Astrocyte (in vitro differentiated cells and primary cell): Measurements from ENCODE around the gene TRIP10. TPM values are rescaled to one million over a fixed set of nuclear protein-coding genes. Genes with fewer than 3 reads are reported as not detected.

ENCODE experiments used
- DNase-seq: peaks from one replicate; pipeline ENCODE4 v3.0.0-alpha.2; 2010; ENCODE audit warnings: low read depth
- FAIRE-seq: peaks from 2 replicates; lab custom pipeline; 2011; peaks lifted over from hg19 to GRCh38; lab: Jason Lieb, UNC
- H2AFZ ChIP-seq: 2 replicates; pipeline ENCODE4 v1.6.0; 2012; ENCODE audit warnings: low read depth, low read length, inconsistent platforms
- H3K27ac ChIP-seq: 2 replicates; pipeline ENCODE4 v1.5.1; 2011; ENCODE audit warnings: low read depth, low read length, inconsistent platforms
- H3K27me3 ChIP-seq: 2 replicates; pipeline ENCODE4 v1.6.0; 2011; ENCODE audit warnings: low read length, inconsistent platforms; ENCODE audit not compliant: insufficient read depth
- H3K36me3 ChIP-seq: 2 replicates; pipeline ENCODE4 v1.5.1; 2011; ENCODE audit warnings: low read length, inconsistent platforms; ENCODE audit not compliant: insufficient read depth
- H3K4me1 ChIP-seq: 2 replicates; pipeline ENCODE4 v1.5.1; 2011; ENCODE audit warnings: low read length, inconsistent platforms; ENCODE audit not compliant: insufficient read depth
- H3K4me2 ChIP-seq: 2 replicates; pipeline ENCODE4 v1.6.0; 2012; ENCODE audit warnings: low read length, inconsistent platforms
- H3K4me3 ChIP-seq: 2 replicates; pipeline ENCODE4 v1.5.1; 2011; ENCODE audit warnings: low read depth, mild to moderate bottlenecking, low read length, inconsistent platforms; ENCODE audit not compliant: insufficient read depth
- H3K79me2 ChIP-seq: 2 replicates; pipeline ENCODE4 v1.6.0; 2012; ENCODE audit warnings: mild to moderate bottlenecking, low read length, inconsistent platforms; ENCODE audit not compliant: insufficient read depth
- H3K9ac ChIP-seq: 2 replicates; pipeline ENCODE4 v1.6.0; 2012; ENCODE audit warnings: mild to moderate bottlenecking, low read length, inconsistent platforms
- H3K9me3 ChIP-seq: 2 replicates; pipeline ENCODE4 v1.5.1; 2012; ENCODE audit warnings: low read depth, mild to moderate bottlenecking, low read length, inconsistent platforms; ENCODE audit not compliant: insufficient read depth
- H4K20me1 ChIP-seq: 2 replicates; pipeline ENCODE4 v1.6.0; 2012; ENCODE audit warnings: low read length, inconsistent platforms; ENCODE audit not compliant: insufficient read depth
- H3K27ac Mint-ChIP-seq: one replicate; pipeline ENCODE4 v1.8.0; 2021; ENCODE audit warnings: mild to moderate bottlenecking, mixed read lengths; ENCODE audit not compliant: unreplicated experiment
- H3K27me3 Mint-ChIP-seq: one replicate; pipeline ENCODE4 v1.8.0; 2021; ENCODE audit warnings: low read depth, mixed read lengths; ENCODE audit not compliant: unreplicated experiment
- H3K36me3 Mint-ChIP-seq: one replicate; pipeline ENCODE4 v1.8.0; 2021; ENCODE audit warnings: low read depth, mixed read lengths; ENCODE audit not compliant: unreplicated experiment
- H3K4me1 Mint-ChIP-seq: one replicate; pipeline ENCODE4 v1.8.0; 2021; ENCODE audit warnings: low read depth, mixed read lengths; ENCODE audit not compliant: unreplicated experiment
- H3K4me3 Mint-ChIP-seq: one replicate; pipeline ENCODE4 v1.8.0; 2021; ENCODE audit warnings: mild to moderate bottlenecking, moderate library complexity, mixed read lengths; ENCODE audit not compliant: unreplicated experiment
- H3K9me3 Mint-ChIP-seq: one replicate; pipeline ENCODE4 v1.8.0; 2021; ENCODE audit warnings: mild to moderate bottlenecking, mixed read lengths; ENCODE audit not compliant: unreplicated experiment
- CTCF ChIP-seq: IDR thresholded peaks from 2 replicates; pipeline ENCODE4 v1.5.1; 2011; ENCODE audit warnings: low read depth, mild to moderate bottlenecking, inconsistent platforms, low read length, moderate library complexity; ENCODE audit not compliant: insufficient read depth
- EZH2 ChIP-seq: IDR thresholded peaks from 2 replicates; pipeline ENCODE4 v1.6.1; 2012; ENCODE audit warnings: mild to moderate bottlenecking, low read length, inconsistent platforms; ENCODE audit not compliant: insufficient read depth
- total RNA-seq: library from RNA; stranded (reverse); gene quantifications from 2 replicates; pipeline ENCODE4 v1.2.1, GENCODE V29; 2021

The TRIP10 gene
- total RNA-seq, 1 donor from 2014 or later, result 41.4 TPM

GRCh38 chr19:6710273-6711077 is 29.0 kb upstream of the TRIP10 start:
- no peak overlapping the region for H3K4me2 ChIP-seq
- DNase-seq (no peak), FAIRE-seq (no peak)
- H2AFZ ChIP-seq, result no peak overlapping the region
- no peaks in the 10 kb centered on the region for H3K9me3 ChIP-seq
- no peak overlapping the region for H3K9ac ChIP-seq
- Mint-ChIP-seq H3K9me3 (peaks cover 14% of the 10 kb centered on the region), H3K36me3 (peaks cover 2% of the 10 kb centered on the region), H3K4me3 (no peak overlapping the region), H3K27ac (no peak overlapping the region), H3K4me1 (no peaks in the 10 kb centered on the region), H3K27me3 (peaks cover 19% of the 10 kb centered on the region)
- TF ChIP-seq EZH2 (no peak), CTCF (no peak)
- no peak overlapping the region for H3K4me3 ChIP-seq
- peaks cover 6% of the 10 kb centered on the region for H3K27me3 ChIP-seq
- no peaks in the 10 kb centered on the region for H3K79me2 ChIP-seq
- H3K27ac ChIP-seq, result no peak overlapping the region
- no peaks in the 10 kb centered on the region for H3K36me3 ChIP-seq
- no peaks in the 10 kb centered on the region for H3K4me1 ChIP-seq
- no peaks in the 10 kb centered on the region for H4K20me1 ChIP-seq

GRCh38 chr19:6711078-6711361 is 28.5 kb upstream of the TRIP10 start:
- H3K9ac ChIP-seq, result no peak overlapping the region
- H3K27me3 ChIP-seq, result peaks cover 6% of the 10 kb centered on the region
- H4K20me1 ChIP-seq, result no peaks in the 10 kb centered on the region
- H2AFZ ChIP-seq, result no peak overlapping the region
- Mint-ChIP-seq H3K4me3 (no peak overlapping the region), H3K9me3 (peaks cover 14% of the 10 kb centered on the region), H3K36me3 (peaks cover 2% of the 10 kb centered on the region), H3K4me1 (no peaks in the 10 kb centered on the region), H3K27me3 (peaks cover 19% of the 10 kb centered on the region), H3K27ac (no peak overlapping the region)
- DNase-seq, result no peak
- H3K4me3 ChIP-seq, result no peak overlapping the region
- no peak overlapping the region for H3K27ac ChIP-seq
- H3K36me3 ChIP-seq, result no peaks in the 10 kb centered on the region
- H3K9me3 ChIP-seq, result no peaks in the 10 kb centered on the region
- H3K4me2 ChIP-seq, result no peak overlapping the region
- H3K4me1 ChIP-seq, result no peaks in the 10 kb centered on the region
- no peaks in the 10 kb centered on the region for H3K79me2 ChIP-seq
- TF ChIP-seq CTCF, result no peak
- no peak for TF ChIP-seq EZH2
- FAIRE-seq, result no peak

- TF ChIP-seq EZH2 (no peak), CTCF (no peak)
- no peaks in the 10 kb centered on the region for H4K20me1 ChIP-seq
- Mint-ChIP-seq H3K4me1 (no peaks in the 10 kb centered on the region), H3K9me3 (peaks cover 14% of the 10 kb centered on the region), H3K4me3 (no peak overlapping the region), H3K27me3 (peaks cover 19% of the 10 kb centered on the region), H3K27ac (no peak overlapping the region), H3K36me3 (peaks cover 2% of the 10 kb centered on the region)
- no peak for DNase-seq
- H3K9me3 ChIP-seq, result no peaks in the 10 kb centered on the region
- H3K4me1 ChIP-seq, result no peaks in the 10 kb centered on the region
- no peaks in the 10 kb centered on the region for H3K79me2 ChIP-seq
- no peak overlapping the region for H3K4me2 ChIP-seq
- no peak overlapping the region for H2AFZ ChIP-seq
- H3K9ac ChIP-seq, result no peak overlapping the region
- no peak for FAIRE-seq
- no peak overlapping the region for H3K4me3 ChIP-seq
- no peak overlapping the region for H3K27ac ChIP-seq
- no peaks in the 10 kb centered on the region for H3K36me3 ChIP-seq
- H3K27me3 ChIP-seq, result peaks cover 6% of the 10 kb centered on the region
Measured at GRCh38 chr19:6711605-6712004, 27.9 kb upstream of the TRIP10 start.
